GM19468 (cell line): ENCODE measurements around the gene GRIA4.

Experiments
- ATAC-seq: cut with Tn5 transposase; IDR thresholded peaks from one replicate; pipeline ENCODE4 v1.9.1; 2021; ENCODE audit warnings: mild to moderate bottlenecking, moderate library complexity, moderate number of reproducible peaks; ENCODE audit not compliant: unreplicated experiment; ENCODE audit errors: extremely low read depth

GRIA4 gene

GRCh38 chr11:105635466-105635865, 25.6 kb downstream of the GRIA4 start:
- no peak for ATAC-seq

DNA sequence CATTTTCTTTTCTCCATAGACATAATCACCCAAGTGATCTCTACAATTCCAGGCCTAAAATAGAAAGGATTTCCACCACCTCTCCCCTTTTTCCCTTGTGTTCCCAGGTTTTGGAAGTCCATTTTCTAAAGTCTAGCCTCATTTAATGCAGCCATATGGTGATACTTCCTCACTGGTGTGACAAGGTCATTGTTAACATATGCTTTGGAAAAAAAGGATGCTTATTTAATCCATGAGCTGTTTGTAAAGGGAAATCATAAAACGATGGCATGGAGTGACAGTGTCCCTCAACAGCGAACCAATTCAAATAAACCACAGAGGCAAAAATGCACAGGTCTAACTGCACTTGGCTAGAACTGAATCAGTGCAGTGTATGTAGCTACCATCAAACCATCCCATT, 26.6 kb downstream of the GRIA4 start:
- no peak for ATAC-seq

DNA sequence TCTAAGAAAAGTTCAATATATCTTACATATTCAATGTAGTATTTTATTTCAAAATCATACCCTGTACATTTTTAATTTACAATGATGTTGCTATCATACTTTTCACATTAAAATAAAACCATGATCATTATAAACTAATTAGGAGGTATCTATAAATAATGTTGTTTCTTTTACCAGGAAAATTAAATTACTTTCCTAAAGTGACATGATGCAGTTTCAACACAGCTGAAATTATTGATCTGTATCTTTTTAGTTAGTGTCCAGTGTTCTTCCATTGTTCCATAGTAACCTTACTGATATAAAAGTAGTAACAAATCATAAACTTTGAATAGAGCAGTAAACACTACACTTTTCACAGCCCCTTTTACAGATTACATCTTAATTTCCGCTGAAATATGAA, 29.7 kb downstream of the GRIA4 start:
- no peak for ATAC-seq

- no peak for ATAC-seq
Observed at GRCh38 chr11:105641433-105641832, 31.6 kb downstream of the GRIA4 start.

GRCh38 chr11:105642870-105643269, 33.0 kb downstream of the GRIA4 start:
- no peak for ATAC-seq

GRCh38 chr11:105644839-105645573, 35.1 kb downstream of the GRIA4 start:
- no peak for ATAC-seq

- ATAC-seq = no peak
Observed at GRCh38 chr11:105647780-105648179, 37.9 kb downstream of the GRIA4 start.

DNA sequence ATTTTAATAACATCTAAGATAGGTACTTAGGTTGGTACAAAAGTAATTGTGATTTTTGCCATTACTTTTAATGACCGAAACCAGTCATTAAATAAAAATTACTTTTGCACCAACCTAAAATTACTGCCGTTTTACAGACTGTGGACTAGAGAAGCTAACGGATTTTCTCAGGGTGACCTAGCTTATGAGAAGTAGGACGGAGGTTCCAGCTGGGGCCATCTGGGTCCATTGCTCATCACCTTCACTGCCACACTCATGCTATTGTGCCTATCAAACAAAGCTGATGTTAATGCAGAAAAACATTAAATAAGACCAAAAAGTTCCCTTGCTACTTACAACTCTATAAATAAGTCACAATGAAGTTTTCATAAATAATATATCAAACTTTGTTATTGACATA, 38.9 kb downstream of the GRIA4 start:
- no peak for ATAC-seq

DNA sequence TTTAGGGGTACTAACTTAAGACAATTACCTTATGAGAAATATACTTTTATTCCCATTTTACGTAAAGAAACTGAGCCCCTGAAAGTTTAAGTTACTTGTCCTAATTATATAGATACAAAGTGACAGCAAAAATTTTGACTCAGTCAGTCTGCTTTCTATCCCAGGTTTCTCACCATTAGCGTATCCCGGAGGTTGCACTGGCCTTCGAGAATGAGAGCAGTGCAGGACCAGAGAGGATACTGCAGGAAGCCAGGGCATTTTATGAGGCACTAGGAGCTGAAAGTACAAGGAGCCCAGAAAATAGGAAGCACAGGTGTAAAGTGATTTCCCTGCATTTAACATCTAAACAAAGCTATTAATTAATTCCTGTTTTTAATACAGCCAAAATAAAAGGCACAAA, 55.4 kb downstream of the GRIA4 start:
- no peak for ATAC-seq

- ATAC-seq = no peak
Observed at GRCh38 chr11:105667441-105667840, 57.6 kb downstream of the GRIA4 start.

DNA sequence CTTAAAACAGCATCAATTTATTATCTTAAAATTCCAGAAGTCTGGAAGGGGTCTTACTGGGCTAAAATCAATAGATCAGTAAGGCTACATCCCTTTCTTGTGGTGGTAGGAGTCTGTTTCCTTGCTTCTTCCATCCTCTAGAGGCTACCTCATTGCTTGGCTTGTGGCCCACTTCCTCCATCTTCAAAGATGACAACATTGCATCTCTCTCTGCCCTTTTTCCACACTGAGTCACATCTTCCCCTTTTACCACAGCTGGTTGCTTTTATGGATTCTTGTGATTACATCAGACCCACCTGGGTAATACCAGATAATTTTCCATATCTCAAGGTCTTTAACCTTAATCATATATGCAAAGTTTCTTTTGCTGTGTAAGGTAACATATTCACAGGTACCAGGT, 60.9 kb downstream of the GRIA4 start:
- no peak for ATAC-seq

- ATAC-seq = no peak
Observed at GRCh38 chr11:105673089-105673488, 63.2 kb downstream of the GRIA4 start.

- no peak for ATAC-seq
Observed at GRCh38 chr11:105689631-105690030, 79.8 kb downstream of the GRIA4 start.

GRCh38 chr11:105690467-105690866, 80.6 kb downstream of the GRIA4 start:
- ATAC-seq = no peak

DNA sequence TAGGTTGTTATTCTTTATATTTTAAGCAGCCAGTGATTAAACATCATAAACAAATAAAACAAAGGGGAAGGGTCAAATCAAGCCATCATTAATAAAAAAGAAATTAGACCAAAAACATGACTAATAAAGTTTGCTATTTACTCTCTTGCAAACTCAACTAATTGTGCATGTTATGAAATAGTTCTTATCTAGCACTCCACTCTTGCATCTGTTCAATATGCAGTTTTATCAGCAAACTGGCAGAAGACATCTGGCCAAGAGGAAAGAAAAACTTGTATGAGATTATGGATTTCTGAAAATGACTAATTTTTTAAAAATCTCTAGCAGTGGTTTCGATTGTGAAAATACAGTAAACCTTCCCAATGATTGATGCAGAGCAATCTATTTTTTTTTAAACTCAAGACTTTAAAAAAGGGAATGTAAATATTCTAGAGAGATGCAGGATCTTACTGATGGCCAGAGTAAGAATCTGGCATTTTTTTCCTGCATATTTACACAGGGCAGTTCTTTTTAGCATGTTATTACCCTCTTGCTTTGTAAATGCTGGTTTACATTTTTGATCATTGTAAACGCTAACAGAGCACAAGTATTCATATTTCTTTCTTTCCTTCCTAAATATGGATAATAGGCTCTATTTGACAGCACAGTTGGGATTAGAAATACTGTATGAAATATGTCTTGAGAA, 83.3 kb downstream of the GRIA4 start:
- ATAC-seq = no peak

GRCh38 chr11:105696000-105696399, 86.1 kb downstream of the GRIA4 start:
- ATAC-seq = peak; percentile 30

GRCh38 chr11:105697291-105697690, 87.4 kb downstream of the GRIA4 start:
- ATAC-seq = no peak

GRCh38 chr11:105699203-105699602, 89.3 kb downstream of the GRIA4 start:
- ATAC-seq = peak; percentile 23

GRCh38 chr11:105700271-105700670, 90.4 kb downstream of the GRIA4 start:
- no peak for ATAC-seq

- no peak for ATAC-seq
Observed at GRCh38 chr11:105701098-105701497, 91.2 kb downstream of the GRIA4 start.

DNA sequence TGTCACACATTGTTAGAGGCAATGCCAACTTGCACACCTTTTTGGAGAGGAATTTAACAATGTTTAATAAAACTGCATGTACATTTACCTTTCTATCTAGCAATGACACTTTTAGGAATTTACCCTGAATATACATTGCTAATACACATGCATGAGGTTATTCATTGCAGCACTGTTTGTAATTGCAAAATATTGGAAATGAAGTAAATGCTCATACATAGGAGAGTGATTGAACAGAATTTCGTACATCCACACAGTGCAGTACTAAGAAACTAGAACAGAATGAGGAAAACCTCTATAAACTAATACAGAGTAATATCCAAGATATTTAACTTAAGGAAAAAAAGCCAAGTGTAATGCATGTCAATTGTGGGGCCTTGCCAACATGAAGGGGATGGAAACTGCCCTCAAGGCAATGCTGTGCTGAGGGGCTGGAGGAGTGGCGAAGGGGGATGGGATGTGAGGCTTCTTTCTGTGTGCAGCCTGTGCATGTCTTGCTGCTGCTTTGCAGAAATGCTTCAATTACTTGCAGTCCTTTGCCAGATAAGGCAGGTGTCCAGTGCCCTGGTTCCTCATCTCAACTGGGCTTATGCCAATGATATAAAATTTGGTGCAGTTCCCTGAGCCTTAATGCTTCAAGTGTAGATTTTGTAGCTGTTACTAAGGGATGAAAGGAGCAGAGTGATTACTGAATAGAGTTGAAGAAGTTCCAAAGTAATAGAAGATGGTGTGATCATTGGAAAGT, 96.1 kb downstream of the GRIA4 start:
- ATAC-seq = no peak
